ENCODE measurements around the gene NEURL3.
"Not testable (repeated sequence)": the region's sequence is repeated elsewhere in the genome, so short reads cannot be mapped to it uniquely, and the experiment has no call there.

NEURL3 gene

DNA sequence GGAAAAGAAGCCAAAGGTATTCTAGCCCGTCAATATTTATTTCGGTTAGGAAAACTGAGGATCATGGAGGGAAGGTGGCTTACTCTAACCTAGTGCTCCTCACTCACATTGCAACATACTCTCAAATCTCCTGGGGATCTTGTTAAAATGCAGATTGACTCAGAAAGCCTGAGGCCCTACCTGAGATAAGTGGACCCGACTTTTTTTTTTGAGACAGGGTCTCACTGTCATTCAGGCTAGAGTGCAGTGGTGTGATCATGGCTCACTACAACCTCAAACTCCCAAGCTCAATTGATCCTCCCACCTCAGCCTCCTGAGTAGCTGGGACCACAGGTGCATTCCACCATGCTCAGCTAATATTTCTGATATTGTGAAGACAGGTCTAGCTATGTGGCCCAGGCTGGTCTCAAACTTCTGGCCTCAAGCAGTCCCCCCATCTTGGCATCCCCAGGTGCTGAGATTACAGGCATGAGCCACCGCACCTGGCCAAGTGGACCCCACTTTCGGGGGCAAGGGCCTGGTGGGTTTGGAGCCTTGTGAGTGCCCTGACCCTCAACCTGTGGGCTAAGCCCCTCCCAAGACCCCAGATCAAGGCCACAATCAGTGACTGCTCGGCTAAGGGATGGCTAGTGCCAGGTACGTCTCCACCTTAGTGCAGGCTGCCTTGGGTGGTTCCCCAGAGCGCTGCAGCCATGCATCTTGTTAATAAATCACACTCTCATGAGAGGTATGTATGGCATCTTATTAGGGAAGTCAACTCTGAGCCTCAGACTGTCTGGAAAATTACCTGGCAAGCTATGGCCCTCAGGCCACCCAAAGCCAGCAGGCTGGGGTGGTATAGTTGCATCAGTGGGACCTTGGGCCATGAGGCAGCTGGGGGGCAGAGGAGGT is 1.1 kb upstream of the NEURL3 start:
- no peak for DNase-seq (ENCODE audit: low spot score)

DNA sequence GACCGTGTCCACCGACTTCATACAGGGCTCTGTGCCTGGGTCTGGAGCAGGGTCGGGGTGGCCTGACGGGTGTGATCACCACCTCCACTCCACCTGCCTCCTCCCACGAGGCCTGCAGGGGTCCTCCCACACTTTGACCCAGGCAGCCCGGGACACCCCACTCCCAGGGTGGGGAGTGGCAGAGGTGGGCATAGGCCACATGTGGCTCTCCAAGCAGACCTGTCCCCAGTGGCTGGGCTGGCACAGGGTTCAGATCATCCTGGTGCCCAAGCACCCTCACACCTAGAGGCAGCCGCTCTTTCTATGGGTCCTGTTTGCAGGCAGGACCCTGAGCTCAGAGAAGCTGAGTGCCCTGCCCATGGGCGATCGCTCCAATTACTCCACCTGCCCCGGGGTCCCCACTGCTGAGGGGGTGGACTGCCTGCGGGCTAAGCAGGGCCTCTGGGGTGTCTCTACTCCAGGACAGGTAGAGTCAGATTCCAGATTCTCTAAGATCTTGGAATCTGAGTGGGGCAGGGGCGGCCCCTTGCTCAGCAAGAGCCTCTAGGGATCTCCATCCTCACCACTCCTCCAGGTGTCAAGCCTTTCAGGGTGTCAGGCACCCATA is 1.4 kb downstream of the NEURL3 start:
- no peak for DNase-seq (ENCODE audit: low spot score)

DNA sequence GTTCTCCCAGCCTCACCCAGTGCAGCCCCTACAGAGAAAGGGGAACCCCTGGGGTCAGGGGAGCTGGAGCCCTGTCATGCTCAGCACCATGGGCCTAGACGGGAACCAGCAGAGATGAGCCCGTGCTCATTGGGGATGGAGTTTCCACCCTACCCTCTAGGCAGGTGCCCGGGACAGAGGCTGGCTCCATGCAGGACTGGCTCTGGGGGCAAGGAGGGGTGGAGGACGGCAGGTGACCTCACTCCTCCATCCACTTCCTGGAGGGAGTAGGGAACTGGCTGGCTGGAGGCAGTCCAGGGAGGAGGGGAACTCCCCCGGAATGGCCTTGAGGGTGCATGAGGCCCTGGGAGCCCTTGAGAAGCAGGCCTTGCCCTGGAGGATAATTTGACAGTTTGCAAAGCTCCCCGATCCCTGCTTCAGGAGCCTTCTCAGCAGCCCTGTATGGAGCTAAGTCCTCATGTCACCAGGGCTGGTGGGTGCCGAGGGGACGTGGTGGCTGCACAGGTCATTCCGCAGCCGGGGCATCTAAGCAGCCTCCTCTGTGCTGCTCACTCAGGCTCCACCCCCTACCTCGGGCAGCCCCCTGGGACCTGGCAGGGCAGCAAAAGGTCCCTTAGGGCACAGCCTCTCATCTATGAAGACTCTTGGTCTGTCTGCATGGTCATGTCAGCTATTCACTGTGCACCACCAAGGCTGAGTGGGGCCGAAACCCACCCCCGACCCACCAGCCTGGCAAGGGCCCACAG is 2.1 kb downstream of the NEURL3 start:
- DNase-seq (ENCODE audit: low spot score), result no peak

DNA sequence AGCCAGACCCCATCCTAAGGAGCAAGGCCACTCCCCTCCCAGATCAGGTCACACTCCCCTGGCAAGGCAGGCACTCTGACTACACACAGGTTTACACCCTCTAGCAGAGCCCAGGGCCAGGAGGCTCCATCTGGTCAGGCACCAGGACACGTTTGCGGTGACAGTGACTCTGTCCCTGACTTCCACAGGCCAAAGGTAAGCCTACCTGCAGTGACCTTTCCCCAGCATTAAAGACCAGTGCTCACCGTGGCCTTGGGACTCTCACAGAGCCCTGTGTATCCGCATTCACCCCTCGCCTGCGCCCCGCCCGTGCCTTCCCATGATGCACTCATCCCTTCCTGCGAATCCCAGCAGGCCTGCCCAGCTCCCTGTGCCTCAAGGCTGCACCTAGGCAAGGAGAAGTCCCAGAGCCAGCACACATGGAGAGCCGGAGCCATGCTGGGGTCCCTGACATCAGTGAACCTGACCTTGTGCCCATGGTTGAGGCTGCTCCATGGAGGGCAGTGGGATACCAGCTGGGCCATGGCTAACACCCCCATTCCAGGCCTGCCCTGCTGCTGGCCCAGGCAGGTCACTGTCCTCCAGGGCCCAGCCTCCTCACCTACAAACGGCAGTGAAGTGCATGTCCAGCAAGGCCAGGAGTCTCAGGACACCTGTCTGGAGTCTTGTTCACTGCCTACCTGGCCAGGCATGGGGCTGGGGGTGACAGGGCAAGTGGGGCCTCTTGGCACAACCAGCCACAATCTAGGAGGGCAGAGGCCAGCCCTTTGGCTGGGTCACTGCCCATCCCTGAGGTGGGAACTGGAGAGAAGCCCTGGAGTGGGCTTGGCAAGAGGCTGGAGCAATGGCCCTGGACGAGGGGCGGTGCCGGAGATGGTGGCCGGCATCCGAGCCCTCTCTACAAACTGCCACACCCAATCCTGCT is 3.0 kb downstream of the NEURL3 start:
- no peak for DNase-seq (ENCODE audit: low spot score)

DNA sequence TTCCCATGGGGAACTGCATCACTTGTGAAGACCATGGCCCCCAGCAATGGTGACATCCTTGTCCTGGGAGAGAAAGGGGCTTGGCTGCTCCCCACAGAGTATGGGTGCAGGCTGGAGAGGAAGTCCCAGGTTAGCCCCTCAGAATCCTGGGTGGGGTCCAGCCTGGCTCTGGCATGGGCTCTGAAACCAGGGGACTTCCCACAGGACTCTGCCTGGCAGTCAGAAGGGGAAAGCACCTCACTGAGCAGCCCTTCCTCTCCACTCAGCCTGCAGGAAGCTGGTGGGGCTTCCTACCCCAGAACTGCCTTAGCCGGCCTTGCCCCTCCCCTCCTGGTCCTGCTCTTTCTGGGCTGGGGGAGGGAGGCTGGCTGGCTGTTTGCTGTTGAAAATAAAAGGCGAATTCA is 3.7 kb downstream of the NEURL3 start:
- no peak for DNase-seq (ENCODE audit: low spot score)

DNA sequence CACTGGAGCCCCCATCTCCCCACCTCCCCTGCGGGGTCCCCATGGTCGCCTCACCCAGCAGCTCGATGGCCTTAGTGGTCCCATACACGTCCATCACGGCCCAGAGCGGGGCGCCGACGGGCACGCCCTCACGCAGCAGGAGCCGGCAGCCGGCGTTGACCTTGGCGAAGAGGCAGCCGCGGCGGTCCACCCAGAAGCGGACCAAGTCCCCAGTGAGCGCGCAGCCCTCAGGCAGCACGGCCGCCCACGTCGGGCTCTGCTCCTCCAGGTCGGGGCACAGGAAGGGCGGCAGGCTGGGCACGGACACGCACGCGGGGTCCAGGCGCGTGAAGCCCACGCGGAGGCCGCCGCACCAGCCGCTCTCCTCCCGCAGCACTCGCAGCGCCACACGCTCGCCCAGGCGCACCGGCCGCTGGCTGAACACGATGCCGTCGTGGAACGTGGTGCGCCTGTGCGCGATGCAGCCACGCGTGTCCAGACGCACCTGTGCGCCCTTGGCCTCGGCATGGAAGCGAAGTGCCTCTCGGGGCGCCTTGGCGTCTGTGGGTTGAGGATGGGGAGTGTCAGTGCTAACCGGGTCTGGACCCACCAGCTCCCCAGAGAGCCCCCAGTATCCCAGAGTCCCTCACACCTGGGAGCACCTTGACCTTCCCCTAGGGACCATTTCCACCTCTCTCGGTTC is 4.6 kb downstream of the NEURL3 start:
- no peak for DNase-seq (ENCODE audit: low spot score)

DNA sequence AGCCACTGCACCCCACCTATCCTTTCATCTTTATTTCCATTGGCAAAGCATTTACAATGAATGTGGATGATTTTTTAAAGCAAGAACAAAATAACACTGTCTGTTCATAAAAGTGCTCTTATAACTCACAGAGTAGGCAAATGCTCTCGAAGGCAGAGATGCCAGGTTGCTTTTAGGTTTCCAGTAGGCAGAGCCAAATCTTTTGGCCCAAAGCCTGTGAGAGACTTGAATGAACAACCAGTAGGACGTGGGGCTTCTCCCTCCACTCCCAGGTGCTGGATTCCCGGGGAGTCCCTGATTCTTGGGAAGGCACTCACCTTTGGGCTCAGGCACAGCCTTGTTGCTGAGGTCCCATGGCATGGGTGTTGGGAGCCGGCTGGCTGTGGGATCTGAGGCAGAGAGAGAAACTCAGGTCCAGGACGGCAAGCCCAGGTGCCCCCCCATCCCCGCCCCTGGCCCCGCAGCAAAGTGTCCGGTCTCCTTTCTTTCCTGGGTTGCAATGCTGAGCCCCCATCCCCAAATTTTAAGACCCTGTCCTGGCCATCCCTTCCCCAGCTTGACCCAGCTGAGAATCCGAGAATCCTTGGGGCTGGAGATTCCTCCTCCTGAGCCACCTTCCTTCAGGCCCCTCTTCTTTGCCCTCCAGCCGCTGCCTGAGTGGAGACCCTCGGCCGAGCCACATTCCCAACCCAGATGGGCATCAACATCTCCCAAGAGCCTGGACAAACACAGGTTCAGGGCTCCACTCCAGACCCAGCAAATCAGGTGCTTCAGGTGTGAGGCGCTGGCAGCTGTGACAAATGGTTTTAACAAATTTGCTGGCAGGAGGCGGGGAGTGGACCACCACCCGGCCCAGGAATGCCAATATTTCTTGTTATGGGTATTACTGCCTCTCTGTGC is 5.8 kb downstream of the NEURL3 start:
- DNase-seq (ENCODE audit: low spot score), result no peak

DNA sequence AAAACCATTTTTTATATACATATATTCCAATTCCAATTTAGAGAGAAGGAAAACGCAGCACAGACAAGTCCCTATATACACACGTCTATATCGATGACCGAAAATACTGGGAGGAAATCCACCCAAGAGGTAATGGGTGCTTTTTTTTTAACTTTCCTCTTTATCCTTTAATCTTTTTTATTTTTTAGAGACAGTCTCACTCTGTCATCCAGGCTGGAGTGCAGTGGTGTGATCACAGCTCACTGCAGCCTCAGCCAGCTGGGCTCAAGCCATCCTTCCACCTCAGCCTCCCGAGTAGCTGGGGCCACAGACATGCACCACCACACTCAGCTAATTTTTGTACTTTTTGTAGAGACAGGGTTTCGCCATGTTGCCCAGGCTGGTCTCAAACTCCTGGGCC is 6.5 kb downstream of the NEURL3 start:
- not testable (repeated sequence) for DNase-seq (ENCODE audit: low spot score)

DNA sequence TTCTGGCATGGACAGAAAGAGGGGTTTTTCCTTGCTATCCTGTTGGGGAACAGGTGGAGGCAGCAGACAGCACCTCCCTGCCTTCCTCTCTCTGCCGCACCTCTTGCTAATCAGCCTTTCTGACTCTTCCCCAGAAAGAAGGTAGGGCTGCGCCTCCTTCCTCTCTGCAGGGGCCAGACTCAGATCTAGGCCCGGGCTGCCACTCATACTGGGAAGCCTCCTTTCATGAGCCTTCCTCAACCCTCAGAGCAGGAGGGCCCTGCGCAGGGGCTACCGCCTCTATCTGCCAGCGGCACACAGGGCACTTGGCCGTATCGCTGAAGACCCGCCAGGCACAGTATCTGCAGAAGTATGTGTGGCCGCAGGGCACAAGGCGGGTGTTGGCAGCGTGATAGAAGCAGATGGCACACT is 7.1 kb downstream of the NEURL3 start:
- peak; percentile 25 for DNase-seq (ENCODE audit: low spot score)

DNA sequence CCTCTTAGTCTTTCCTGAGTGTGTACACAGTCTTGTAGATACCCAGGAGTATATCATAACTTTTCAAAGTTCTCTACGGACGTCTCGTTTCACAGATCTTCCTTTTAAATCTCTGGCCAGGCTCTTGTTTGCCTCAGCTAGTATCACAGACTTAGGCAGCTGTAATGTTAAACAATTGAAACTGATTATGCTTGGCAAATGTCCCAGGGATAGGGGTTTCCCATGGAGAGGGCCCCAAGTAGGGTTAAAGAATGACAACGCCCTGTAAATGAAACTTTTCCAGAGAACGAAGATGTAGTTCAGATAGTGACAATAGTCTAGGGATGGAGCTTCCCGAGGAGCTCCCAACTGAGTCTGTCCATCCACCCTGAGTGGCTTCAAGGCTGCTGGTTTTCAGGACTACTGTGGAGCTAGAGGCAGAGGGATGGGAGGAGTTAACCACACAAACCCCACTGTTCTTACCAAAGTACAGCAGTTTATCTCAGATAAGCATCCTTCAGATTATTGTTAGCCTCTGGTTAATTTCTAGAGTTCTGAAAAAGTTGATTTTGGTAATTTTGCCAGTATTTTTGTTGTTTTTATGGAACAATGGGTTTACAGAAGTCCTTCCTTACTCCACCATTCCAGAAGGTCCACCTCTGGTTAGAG is 9.1 kb downstream of the NEURL3 start:
- no peak for DNase-seq (ENCODE audit: low spot score)

DNA sequence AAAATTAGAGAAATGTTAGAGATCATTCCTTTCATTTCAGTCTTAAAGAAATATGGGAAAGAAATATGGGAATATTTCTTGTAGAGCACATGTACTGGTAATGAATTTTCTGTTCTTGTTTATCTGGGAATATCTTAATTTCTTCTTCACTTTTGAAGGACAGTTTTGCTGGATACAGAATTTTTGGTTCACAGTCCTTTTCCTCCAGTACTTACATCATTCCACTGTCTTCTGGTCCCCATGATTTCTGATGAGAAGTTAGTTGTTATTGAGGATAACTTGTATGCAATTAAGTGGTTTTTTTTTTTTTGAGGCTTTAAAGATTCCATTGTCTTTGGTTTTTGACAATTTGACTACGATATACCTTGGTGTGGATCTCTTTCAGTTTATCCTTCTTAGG is 11.0 kb downstream of the NEURL3 start:
- no peak for DNase-seq (ENCODE audit: low spot score)

DNA sequence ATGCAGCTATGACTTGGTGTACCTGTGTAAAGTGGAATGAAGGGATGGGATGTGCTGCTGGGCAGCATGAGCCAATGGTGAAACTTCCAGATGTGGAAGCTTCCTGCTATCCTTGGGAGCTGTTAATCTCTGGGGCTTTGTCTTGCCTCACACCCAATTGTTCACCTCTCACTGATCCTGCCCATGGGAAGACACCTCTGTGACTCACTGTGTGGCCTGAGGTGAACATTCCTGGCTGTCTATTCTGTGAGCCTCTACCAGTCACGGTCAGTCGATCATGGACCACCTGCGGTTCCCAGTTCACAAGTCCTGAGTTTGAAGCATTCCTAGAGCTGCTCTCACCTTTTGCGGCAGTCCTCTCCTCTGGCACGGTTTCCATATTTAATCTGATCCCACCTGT is 12.1 kb downstream of the NEURL3 start:
- DNase-seq (ENCODE audit: low spot score), result peak; percentile 70

DNA sequence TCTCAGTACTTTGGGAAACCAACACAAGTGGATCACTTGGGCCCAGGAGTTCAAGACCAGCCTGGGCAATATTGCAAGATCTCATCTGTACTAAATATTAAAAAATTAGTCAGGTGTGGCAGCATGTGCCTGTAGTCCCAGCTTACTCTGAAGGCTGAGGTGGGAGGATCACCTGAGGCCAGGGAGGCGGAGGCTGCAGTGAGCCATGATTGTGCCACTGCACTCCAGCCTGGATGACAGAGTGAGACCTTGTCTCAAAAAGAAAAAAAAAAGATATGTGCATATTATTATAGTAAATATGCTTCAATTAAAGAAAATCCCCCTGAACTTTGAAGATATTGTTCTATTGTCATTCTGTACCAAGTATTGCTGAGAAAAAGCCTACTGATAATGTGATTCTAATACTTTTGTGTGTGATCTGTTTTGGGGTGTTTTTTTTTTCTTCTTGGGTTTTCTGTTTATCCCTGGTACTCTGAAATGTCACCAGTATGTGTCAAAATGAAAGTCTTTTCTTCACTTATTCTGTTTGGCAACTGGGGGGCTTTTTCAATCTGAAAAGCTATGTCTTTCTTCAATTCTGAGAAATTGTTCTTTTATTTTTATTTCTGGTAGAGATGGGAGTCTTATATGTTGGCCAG is 13.2 kb downstream of the NEURL3 start:
- no peak for DNase-seq (ENCODE audit: low spot score)

DNA sequence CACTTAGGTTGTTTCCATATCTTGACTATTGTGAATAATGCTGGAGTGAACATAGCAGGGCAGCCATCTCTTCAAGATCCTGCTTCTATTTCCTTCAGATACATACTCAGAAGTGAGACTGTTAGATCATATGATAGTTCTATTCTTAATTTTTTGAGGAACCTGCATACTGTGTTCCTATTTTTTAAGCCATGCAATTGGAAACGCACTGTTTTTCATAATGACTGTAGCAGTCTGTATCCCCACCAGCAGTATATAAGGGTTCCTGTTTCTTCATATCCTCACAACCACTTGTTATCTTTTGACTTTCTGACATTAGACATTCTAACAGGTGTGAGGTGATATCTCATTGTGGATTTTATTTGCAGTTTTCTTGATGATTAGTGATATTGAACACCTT is 15.5 kb downstream of the NEURL3 start:
- DNase-seq (ENCODE audit: low spot score), result no peak

DNA sequence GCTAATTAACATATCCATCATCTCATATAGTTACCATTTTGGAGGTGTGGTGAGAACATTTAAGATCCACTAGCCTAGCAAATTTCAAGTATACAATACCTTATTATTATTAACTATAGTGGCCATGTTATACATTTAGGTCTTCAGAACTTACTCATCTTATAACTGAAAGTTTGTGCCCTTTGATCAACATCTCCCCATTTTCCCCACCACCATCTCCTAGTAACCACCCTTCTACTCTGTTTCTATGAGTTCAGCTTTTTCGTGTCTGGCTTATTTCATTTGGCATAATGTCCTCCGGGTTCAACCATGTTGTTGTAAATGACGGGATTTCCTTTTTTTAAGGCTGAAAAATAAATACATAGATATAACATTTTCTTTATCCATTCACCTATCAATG is 15.9 kb downstream of the NEURL3 start:
- no peak for DNase-seq (ENCODE audit: low spot score)

DNA sequence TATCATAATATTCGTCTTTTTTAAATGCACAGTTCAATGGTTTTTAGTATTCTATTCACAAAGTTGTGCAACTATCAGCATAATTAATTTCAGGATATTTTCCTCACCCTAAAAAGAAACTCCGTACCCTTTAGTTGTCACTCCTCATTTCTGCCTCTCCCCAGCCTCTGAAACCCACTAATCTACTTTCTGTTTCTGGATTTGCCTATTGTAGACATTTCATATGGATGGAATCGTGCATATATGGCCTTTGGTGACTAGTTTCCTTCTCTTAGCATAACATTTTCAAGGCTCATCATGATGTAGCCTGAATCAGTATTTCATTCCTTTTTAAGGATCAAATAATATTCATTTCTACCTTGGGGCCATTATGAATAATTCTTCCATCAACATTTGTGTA is 18.5 kb downstream of the NEURL3 start:
- DNase-seq (ENCODE audit: low spot score), result no peak

DNA sequence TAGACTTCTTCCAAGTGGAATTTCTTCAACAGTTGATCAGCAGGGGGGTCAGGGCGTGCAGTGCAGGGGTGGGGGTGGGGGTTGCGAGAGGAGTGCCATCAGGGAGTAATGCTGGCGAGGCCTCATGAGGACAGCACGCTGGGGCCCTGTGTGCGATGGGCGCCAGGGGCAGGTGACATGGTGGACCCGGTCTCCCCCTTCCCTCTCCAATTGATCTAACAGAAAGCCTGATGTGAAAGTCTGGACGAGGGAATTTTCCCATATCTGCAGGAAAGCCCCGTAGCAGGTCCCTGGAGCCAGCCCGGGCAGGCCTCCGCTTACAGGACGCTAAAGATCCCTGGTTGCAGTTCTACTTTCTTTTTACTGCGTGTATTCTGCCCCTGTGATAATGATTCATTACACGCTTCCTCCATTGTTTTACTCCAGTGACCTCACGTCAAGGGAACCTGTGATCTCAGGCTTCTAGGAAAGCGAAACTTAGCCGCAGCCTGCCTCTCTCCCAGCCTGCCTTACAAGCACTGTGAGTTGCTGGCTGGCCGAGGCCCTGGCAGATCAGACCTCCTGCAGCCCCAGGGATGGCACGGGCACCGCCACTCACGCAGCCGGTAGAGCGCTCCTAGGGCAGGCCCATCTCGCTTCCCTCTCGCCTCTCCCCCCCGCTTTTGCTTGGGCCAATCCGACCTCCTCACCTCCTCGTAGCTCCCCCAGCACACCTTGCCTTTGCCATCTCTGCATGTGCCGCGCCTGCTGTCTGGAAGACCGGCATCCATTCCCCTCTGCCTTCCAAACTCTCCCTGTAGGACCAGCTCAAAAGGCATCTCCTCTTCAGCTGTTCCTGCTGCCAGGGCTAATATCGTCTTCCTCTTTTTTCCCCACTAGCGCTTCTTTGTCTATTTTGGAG is 19.2 kb downstream of the NEURL3 start:
- no peak for DNase-seq (ENCODE audit: low spot score)

DNA sequence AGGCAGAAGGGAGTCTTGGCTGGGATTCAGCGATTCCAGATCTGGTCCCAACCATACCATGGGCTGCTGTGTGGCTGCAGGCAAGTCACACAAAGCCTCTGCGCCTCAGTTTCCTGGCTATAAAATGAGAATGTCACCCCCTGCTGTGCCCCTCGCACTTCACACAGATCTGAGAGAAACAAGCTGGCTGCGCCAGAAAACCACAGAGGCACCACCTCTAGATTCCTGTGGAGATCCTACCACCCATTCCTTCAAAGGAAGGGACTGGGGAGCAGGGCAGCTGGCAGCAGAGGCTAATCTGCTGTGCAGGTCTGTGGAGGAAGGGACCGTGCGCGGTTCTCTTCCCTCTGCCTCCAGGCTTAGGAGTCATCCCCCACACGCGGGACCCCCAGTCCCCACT is 19.8 kb downstream of the NEURL3 start:
- no peak for DNase-seq (ENCODE audit: low spot score)
